Hematopoietic multipotent progenitor cell treated with erythropoietin and hydrocortisone succinate and interleukin-3 and kit ligand, for 6 days (in vitro differentiated cells): ENCODE results near the gene COL9A1.
"Not testable (repeated sequence)": the region's sequence is repeated elsewhere in the genome, so short reads cannot be mapped to it uniquely, and the experiment has no call there.

Experiments used
- DNase-seq: peaks from one replicate; pipeline ENCODE4 v3.0.0-alpha.2; 2015

The COL9A1 gene

GRCh38 chr6:70303034-70303525, at the start of gene COL9A1:
TSS of gene COL9A1 (minus strand) at chr6:70303084. CDS start at chr6:70302924, 160 bp downstream.
- DNase-seq, result no peak

- DNase-seq, result no peak
Measured at GRCh38 chr6:70351461-70351860, 48.6 kb upstream of the COL9A1 start.

- DNase-seq, result no peak
Measured at GRCh38 chr6:70345619-70346018, 42.7 kb upstream of the COL9A1 start.

GRCh38 chr6:70343313-70343712, 40.4 kb upstream of the COL9A1 start:
- DNase-seq, result no peak

- DNase-seq, result not testable (repeated sequence)
Measured at GRCh38 chr6:70339810-70340209, 36.9 kb upstream of the COL9A1 start.

- no peak for DNase-seq
Measured at GRCh38 chr6:70338775-70339174, 35.9 kb upstream of the COL9A1 start.

GRCh38 chr6:70337743-70338105, 34.8 kb upstream of the COL9A1 start:
- no peak for DNase-seq

- DNase-seq, result peak; percentile 94
Measured at GRCh38 chr6:70336996-70337742, 34.3 kb upstream of the COL9A1 start.

GRCh38 chr6:70327036-70327435, 24.2 kb upstream of the COL9A1 start:
- no peak for DNase-seq

GRCh38 chr6:70325009-70325408, 22.1 kb upstream of the COL9A1 start:
- no peak for DNase-seq

GRCh38 chr6:70317799-70318198, 14.9 kb upstream of the COL9A1 start:
- not testable (repeated sequence) for DNase-seq

- no peak for DNase-seq
Measured at GRCh38 chr6:70315079-70315751, 12.3 kb upstream of the COL9A1 start.

GRCh38 chr6:70314296-70314695, 11.4 kb upstream of the COL9A1 start:
- DNase-seq, result no peak

- peak; percentile 44 for DNase-seq
Measured at GRCh38 chr6:70312165-70312745, 9.4 kb upstream of the COL9A1 start.

GRCh38 chr6:70310063-70310694, 7.3 kb upstream of the COL9A1 start:
- DNase-seq, result peak; percentile 68

- no peak for DNase-seq
Measured at GRCh38 chr6:70309243-70309642, 6.4 kb upstream of the COL9A1 start.

- DNase-seq, result not testable (repeated sequence)
Measured at GRCh38 chr6:70308142-70308541, 5.3 kb upstream of the COL9A1 start.

- no peak for DNase-seq
Measured at GRCh38 chr6:70307008-70307407, 4.1 kb upstream of the COL9A1 start.

- DNase-seq, result no peak
Measured at GRCh38 chr6:70304616-70305015, 1.7 kb upstream of the COL9A1 start.

- DNase-seq, result peak; percentile 39
Measured at GRCh38 chr6:70299456-70299855, 3.4 kb downstream of the COL9A1 start.

GRCh38 chr6:70298068-70298467, 4.8 kb downstream of the COL9A1 start:
- DNase-seq, result no peak

- DNase-seq, result no peak
Measured at GRCh38 chr6:70292193-70292592, 10.7 kb downstream of the COL9A1 start.

GRCh38 chr6:70289299-70289698, 13.6 kb downstream of the COL9A1 start:
- peak; percentile 17 for DNase-seq
